Activated T-helper 1 cell treated with anti-CD3 and anti-CD28 coated beads, Interleukin-2, amount 50 U/mL, for 16 hours (primary cell): ENCODE measurements around the gene HDHD3.
"Not testable (repeated sequence)": the region's sequence is repeated elsewhere in the genome, so short reads cannot be mapped to it uniquely, and the experiment has no call there.

ENCODE experiments used
- DNase-seq, 2 donors: peaks; one replicate each; pipeline ENCODE4 v3.0.0-alpha.2; 2020; ENCODE audit warnings: low read depth in 1 of 2, low spot score in 1 of 2

Gene HDHD3

DNA sequence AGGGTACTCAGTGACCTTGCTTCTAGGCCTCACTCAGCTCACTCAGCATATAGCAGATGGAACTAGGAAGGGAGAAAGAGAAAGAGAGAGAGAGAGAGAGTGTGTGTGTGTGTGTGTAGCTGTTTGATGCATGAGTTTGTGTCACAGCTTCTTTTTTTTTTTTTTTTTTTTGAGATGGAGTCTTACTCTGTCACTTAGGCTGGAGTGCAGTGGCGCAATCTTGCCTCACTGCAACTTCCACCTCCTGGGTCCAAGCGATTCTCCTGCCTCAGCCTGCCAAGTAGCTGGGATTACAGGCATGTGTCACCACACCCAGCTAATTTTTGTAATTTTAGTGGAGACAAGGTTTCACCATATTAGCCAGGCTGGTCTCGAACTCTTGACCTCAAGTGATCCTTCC lies 11.1 kb downstream of the HDHD3 start:
- DNase-seq, result not testable (repeated sequence)

DNA sequence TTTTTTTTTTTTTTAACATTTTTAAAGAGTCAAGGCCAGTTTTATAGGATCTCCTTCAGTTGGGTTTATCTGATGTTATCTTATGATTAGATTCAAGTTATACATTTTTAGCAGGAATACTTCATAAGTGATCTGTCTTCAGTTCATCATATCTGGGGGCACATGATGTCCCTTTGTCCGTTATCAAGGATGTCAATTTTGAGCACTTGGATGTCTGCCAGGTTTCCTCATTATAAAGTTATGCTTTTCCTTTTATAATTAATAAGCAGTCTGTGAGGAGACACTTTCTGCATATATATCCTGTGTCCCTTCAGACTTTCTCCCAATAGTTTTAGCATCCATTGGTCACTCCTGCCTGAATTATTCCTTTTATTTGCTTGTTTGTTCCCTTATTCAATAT lies 11.8 kb downstream of the HDHD3 start:
- no peak for DNase-seq

GRCh38 chr9:113363336-113363735 lies 13.4 kb downstream of the HDHD3 start:
- DNase-seq, result no peak

- DNase-seq, result no peak
These were observed 15.3 kb downstream of the HDHD3 start for GRCh38 chr9:113361304-113362018.

DNA sequence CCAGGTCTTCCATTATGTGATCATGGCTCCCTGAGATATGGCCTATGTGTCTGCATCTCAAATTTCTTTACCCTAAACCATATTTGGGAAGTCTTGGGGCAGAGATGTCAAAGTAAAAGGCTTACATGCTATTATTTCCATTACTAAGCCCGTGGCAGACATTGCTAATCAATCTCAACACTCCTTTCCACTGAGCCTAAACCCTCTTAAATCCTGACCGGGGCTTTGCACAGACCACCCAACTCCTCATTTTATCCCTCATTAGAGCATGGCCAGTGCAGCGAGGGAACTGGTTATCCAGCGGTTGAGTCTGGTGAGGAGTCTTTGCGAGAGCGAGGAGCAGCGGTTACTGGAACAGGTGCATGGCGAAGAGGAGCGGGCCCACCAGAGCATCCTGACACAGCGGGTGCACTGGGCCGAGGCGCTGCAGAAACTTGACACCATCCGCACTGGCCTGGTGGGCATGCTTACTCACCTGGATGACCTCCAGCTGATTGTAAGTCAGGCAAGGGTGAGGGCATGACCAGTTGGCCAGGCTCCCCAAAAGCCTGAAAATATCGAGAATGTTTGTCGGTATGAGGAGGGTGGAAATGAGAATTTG lies 16.4 kb downstream of the HDHD3 start:
- no peak for DNase-seq

GRCh38 chr9:113359385-113359784 lies 17.4 kb downstream of the HDHD3 start:
- no peak for DNase-seq

GRCh38 chr9:113356686-113357292 lies 20.0 kb downstream of the HDHD3 start:
- DNase-seq, result no peak

- no peak for DNase-seq
These were observed 21.7 kb downstream of the HDHD3 start for GRCh38 chr9:113355040-113355596.

GRCh38 chr9:113352411-113352810 lies 24.4 kb downstream of the HDHD3 start:
- DNase-seq, result no peak

DNA sequence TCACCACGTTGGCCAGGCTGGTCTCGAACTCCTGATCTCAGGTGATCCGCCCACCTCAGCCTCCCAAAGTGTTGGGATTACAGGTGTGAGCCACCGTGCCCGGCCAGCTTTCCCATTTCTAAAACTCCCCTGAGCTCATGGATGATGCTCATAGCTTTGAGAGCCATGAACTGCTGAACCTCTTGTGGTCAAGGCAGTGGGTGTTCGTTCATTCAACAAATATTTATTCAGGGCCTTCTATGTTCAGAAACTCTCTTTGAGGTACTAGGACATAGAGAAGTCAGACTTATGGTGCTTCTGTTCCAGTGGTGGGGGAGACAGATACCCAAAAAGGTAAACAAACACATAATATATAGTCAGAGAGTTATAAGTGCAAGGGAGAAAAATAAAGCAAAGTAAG lies 24.8 kb downstream of the HDHD3 start:
- no peak for DNase-seq

GRCh38 chr9:113350937-113351336 lies 25.8 kb downstream of the HDHD3 start:
- DNase-seq, result no peak

DNA sequence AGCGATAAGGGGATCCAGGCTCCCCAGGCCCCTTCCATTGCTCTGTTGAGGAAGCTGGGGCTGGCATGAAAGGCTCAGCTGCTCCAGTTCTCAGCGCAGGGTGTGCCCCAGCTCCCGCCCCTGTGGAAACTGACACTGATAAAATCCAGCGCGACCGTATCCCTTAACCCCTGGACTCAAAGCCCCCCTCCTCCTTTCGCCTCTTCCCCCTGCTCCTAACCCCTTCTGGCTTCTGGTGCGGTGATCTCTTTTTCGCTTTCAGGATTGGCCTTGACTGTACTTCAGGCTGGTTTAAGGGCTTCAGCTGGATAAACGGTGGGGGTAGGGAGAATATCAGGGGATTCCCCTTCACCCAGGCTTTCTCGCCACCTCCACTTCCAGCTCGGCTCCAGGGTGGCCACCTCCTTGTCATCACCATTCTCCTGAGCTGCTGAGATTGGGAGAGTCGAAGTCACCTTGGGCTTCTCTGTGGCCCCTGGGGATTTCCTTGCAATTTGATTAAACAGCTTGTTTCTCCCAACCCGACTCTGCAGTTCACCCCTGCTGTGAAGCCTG lies 26.6 kb downstream of the HDHD3 start:
- no peak for DNase-seq

- DNase-seq, result no peak
These were observed 27.2 kb downstream of the HDHD3 start, which contains the start of gene BSPRY for GRCh38 chr9:113349445-113350094. Gene BSPRY (plus strand): TSS chr9:113349541. CDS start chr9:113349580, 39 bp downstream.

DNA sequence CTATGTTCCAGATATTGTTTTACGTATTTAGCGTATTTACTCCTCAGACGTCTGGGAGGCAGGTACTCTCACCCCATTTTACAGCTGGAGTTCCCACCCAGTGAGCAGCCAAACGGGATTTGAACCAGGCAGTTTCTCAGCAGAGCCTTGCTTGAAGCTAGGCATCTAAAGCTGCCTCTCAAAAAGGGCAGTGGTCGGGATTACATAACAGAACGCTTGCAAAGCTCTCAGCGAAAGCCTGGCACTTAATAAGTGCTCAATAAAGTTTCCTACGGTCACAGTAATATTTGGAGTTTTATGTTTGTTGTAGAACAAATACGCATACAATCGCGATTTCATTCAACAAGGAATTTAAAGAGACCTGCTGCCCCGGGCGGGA lies 27.7 kb downstream of the HDHD3 start:
- no peak for DNase-seq

- no peak for DNase-seq
These were observed 28.3 kb downstream of the HDHD3 start for GRCh38 chr9:113348437-113348836.

DNA sequence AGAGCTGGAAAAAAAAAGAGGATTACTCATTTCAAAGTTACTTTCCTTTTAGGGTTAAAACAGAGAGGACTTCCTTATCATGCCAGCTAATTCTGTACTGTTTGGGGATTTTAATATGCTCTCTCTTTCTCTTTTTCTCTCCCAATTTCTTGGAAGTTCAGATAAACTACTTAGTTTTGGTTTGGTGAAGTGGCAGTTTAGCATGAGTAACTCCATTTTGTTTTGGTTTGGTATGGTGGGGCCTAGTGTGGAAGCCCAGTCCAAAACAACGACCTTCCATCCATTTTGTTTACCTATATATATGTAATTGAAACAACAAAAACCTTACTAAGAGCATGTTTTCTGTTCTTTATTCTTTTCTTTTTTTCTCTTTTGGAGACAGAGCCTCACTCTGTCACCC lies 31.1 kb downstream of the HDHD3 start:
- no peak for DNase-seq

DNA sequence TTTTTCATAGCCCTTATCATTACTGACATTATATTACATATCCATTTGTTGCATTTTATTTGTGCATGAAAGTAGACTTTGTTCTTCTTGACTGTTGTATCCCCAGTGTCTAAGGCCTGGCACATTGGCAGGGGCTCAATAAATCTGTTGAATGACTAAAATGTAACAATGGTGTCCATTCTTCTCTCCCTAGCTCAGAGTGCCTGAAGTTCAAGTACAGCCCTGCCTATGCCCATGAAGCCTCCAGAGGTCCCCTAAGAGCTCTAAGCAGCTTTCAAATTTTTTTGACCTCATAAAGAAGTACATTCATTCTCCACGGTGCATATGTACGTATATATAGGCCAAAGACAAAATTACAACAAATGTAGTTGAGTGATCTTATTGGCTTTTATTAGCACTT lies 31.6 kb downstream of the HDHD3 start:
- no peak for DNase-seq

- no peak for DNase-seq
These were observed 33.0 kb downstream of the HDHD3 start for GRCh38 chr9:113343732-113344231.

GRCh38 chr9:113341712-113342410 lies 34.9 kb downstream of the HDHD3 start:
- no peak for DNase-seq

DNA sequence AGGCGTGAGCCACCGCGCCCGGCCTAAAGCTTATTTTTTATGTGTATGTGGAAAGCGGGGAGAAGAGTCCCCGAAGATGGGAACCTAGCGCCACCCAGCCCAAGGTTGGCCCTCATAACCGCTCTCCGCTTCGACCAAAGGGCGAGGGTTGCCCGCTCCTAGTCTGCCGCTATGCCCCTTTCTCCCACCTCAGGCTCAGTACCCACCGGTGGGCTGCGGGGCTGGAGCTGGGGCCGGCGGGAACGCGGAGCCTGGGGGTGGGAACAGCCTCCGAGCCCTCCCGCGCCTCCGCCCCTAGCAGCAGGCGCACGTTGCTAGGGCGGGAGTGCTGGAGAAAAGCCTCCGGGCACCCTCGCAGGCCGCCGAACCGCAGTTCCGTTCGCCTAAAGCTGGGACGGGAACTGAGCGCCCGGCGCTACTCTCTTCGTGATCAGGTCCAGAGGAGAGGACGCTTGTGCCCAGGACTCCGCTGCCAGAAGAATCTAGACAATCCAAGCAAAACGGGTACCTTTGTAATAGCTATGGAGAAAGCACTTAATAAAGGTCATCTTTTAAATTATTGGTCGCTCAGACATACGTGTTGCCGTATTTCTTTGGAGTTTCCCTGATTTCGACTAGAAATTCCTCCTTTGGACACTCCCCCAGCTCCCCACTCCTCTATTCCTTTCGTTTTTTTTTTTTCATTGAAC lies 36.6 kb downstream of the HDHD3 start, which contains the start of gene WDR31:
Gene WDR31, minus strand, starts transcription at position 265 of the 689 bp plus-strand sequence. CDS start 8,253 bp downstream, outside the sequence.
- peak; percentile 68 to 70 for DNase-seq
